HFFc6 (cell line): Measurements from ENCODE around the gene PCGF5. TPM values are rescaled to one million over a fixed set of nuclear protein-coding genes. Genes with fewer than 3 reads are reported as not detected.
"Not testable (repeated sequence)": the region's sequence is repeated elsewhere in the genome, so short reads cannot be mapped to it uniquely, and the experiment has no call there.

Experiments used
- DNase-seq: peaks from one replicate; pipeline ENCODE4 v3.0.0-alpha.2; 2018
- H3K27ac Mint-ChIP-seq: 2 replicates; pipeline ENCODE4 v1.8.0; 2020; ENCODE audit warnings: mild to moderate bottlenecking, mixed read lengths
- H3K27me3 Mint-ChIP-seq: 2 replicates; pipeline ENCODE4 v1.8.0; 2021; ENCODE audit warnings: mild to moderate bottlenecking, moderate library complexity, mixed read lengths; ENCODE audit not compliant: insufficient read depth
- H3K36me3 Mint-ChIP-seq: 2 replicates; pipeline ENCODE4 v1.8.0; 2021; ENCODE audit warnings: low read depth, mixed read lengths
- H3K4me1 Mint-ChIP-seq: 2 replicates; pipeline ENCODE4 v1.8.0; 2020; ENCODE audit warnings: low read depth, mixed read lengths
- H3K4me3 Mint-ChIP-seq: 2 replicates; pipeline ENCODE4 v1.8.0; 2020; ENCODE audit warnings: mild to moderate bottlenecking, moderate library complexity, mixed read lengths
- H3K9me3 Mint-ChIP-seq: 2 replicates; pipeline ENCODE4 v1.8.0; 2020; ENCODE audit warnings: mild to moderate bottlenecking, mixed read lengths
- CTCF ChIP-seq: fragments of 200-600 bp; sonication (generic); IDR thresholded peaks from 2 replicates; pipeline ENCODE4 v1.5.0; 2021; ENCODE audit warnings: antibody characterized with exemption, mild to moderate bottlenecking
- total RNA-seq, 6 experiments: library from RNA; stranded (reverse); fragmentation: NEBNext Ultra II Directional; extraction: Animal tissue kit (Norgen Biotek cat#: 25700); gene quantifications; 2 replicates in 1 of 6; 3 replicates in 5 of 6; pipeline ENCODE4 v1.2.3, GENCODE V29; 2021

Gene PCGF5
- total RNA-seq, 6 experiments from 2014 or later, result 23.5 to 36.9 (median 29.6) TPM

DNA sequence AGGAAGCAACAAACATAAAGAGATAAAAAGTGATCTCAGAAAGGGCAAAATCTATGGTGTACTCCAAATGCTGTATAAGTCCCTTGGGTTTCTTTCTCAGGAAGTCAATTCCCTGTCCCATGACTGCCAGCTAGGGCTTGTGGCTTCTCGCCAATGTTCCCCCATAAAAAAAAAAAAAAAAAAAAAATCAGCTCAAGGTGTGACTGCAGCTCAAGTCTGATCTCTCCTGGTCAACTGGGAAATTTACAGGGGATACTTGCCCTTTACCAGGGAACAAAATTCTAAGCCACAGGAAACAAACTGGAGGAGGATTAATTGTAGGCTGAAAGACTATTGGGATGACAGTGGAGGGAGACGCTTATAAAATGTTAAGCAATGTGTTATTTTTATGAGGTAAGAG lies 76.0 kb downstream of the PCGF5 start:
- H3K36me3 Mint-ChIP-seq, result no peaks in the 10 kb centered on the region
- DNase-seq, result no peak
- H3K9me3 Mint-ChIP-seq, result no peaks in the 10 kb centered on the region
- 0 out of 2 replicates have a peak, but pooled peaks cover 2% of the 10 kb centered on the region for H3K27me3 Mint-ChIP-seq
- peak; percentile 60; the same call in 1 of the 2 replicates for TF ChIP-seq CTCF
- H3K27ac Mint-ChIP-seq, result no peak overlapping the region
- peaks cover 26% of the 10 kb centered on the region for H3K4me1 Mint-ChIP-seq
- no peak overlapping the region for H3K4me3 Mint-ChIP-seq

DNA sequence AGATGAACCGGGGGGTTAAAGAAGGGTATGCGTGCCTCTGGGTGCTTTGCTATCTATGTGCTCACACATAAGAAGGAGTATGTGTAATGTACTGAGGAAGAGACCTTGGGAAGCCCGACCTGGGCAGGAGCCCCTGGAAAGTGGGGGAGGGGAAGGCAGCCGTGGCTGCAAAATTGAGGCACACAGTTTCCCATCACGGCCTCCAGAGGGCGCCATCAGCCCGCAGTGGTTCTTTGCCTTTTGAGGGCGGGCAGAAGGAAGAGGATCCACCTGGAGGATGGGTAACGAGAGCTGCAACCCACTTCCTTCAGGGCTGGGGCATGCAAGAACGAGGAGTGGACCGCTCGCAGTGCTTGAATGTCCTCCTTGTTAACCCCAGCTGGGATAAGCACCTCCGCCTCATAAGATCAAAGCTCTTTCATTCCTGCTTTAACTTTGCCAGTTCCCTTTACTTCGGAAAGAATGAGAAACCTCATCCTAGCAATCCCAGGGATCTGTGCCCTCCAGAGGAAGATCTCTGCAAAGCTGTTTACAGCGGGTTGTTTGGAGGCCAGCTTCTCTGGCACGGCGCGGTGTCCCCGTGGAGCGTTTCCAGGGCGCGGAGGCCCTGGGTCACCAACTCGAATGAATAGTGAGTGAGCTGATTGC lies 77.9 kb downstream of the PCGF5 start:
- Mint-ChIP-seq H3K9me3 (no peaks in the 10 kb centered on the region), H3K4me3 (peak overlapping the region; percentile 85), H3K27me3 (no peaks in the 10 kb centered on the region), H3K4me1 (peaks cover 26% of the 10 kb centered on the region), H3K36me3 (no peaks in the 10 kb centered on the region), H3K27ac (0 out of 2 replicates have a peak overlapping the region, but pooled peaks have one; percentile 20)
- TF ChIP-seq CTCF, result peak; percentile 97
- peak; percentile 63 for DNase-seq

DNA sequence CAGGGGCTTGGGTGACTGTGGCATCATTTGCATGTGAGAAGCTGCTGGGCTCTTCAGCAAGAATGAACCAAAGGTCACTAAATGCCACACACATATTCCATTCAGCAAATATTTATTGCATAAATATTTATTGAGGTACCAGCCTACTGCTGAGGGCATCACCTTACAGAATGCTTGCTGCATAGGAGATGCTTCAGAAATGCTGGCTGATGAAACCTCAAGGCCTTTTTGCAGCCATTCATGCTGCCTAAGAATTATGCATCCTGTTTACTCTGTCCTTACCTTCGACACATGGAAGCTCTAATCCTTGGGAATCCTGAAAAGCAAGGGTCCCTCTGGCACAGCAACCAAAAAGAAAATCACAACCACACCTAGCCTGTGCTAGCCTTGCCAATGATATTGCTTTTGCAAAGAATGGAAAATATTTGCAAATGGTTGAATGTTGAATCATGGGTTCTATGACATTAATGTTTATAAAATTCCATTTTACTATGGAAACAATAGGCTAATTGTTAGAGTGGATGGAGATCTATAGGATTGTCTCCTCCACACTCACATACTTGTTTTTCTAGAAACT lies 79.6 kb downstream of the PCGF5 start:
- Mint-ChIP-seq H3K36me3 (no peaks in the 10 kb centered on the region), H3K4me3 (no peak overlapping the region), H3K4me1 (peaks cover 14% of the 10 kb centered on the region), H3K9me3 (no peaks in the 10 kb centered on the region), H3K27ac (no peak overlapping the region), H3K27me3 (no peaks in the 10 kb centered on the region)
- DNase-seq, result no peak
- no peak for TF ChIP-seq CTCF

GRCh38 chr10:91302946-91303345 lies 82.5 kb downstream of the PCGF5 start:
- DNase-seq, H3K27ac Mint-ChIP-seq, H3K27me3 Mint-ChIP-seq: not testable (repeated sequence)

DNA sequence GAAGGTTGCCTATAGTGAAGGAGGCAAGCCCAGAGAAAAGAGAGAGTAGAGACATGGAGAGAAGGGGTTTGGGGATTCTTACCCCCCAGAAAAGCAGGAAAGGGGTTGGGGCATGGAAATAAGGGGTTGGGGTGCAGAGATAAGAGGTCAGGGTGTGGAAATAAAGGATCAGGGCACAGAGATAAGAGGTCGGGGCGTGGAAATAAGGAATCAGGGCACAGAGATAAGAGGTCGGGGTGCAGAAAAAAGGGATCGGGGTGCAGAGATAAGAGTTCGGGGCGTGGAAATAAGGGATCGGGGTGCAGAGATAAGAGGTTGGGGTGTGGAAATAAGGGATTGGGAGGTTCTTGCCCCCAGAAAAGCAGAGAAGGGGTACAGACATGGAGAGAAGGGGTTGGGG lies 85.5 kb downstream of the PCGF5 start:
- not testable (repeated sequence) for H3K27me3 Mint-ChIP-seq, DNase-seq, H3K36me3 Mint-ChIP-seq, H3K9me3 Mint-ChIP-seq, H3K4me3 Mint-ChIP-seq, H3K27ac Mint-ChIP-seq, H3K4me1 Mint-ChIP-seq

More at GRCh38 chr10:91302946-91303345, 82.5 kb downstream of the PCGF5 start:
- not testable (repeated sequence) for H3K4me3 Mint-ChIP-seq, H3K9me3 Mint-ChIP-seq, H3K36me3 Mint-ChIP-seq, H3K4me1 Mint-ChIP-seq

- H3K9me3 Mint-ChIP-seq, result no peaks in the 10 kb centered on the region
- H3K36me3 Mint-ChIP-seq, result no peaks in the 10 kb centered on the region
- no peak for DNase-seq
- no peak overlapping the region for H3K4me3 Mint-ChIP-seq
- H3K27ac Mint-ChIP-seq, result no peak overlapping the region
- peaks cover 7% of the 10 kb centered on the region; the same call in 1 of the 2 replicates for H3K4me1 Mint-ChIP-seq
- peaks cover 9% of the 10 kb centered on the region for H3K27me3 Mint-ChIP-seq
- TF ChIP-seq CTCF, result no peak
Measured at GRCh38 chr10:91307489-91307888, 87.0 kb downstream of the PCGF5 start.
